GM18498 (cell line): ENCODE results near the gene COQ5.

ENCODE experiments used
- ATAC-seq: cut with Tn5 transposase; IDR thresholded peaks from one replicate; pipeline ENCODE4 v1.9.1; 2021; ENCODE audit warnings: mild to moderate bottlenecking, moderate library complexity; ENCODE audit not compliant: unreplicated experiment

COQ5 gene

DNA sequence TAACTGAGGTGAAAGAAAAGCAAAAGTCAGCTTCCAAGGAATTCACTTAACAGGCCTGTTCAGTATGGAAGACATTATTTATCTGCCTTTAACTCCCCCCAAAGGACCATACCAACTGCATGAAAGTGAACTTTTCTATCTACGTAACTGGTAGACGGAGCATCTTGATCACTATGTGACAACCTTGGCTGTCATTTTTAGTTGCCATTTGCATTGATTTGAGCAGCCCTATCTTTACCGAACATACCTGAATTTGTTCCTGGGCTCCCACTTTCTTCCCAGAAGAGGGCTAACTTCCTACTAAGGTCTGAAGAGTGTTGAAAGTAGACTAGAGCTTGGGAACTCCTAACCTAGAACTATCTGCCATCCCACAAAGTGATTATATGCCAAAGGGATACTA lies 68.8 kb downstream of the COQ5 start:
- ATAC-seq, result no peak

DNA sequence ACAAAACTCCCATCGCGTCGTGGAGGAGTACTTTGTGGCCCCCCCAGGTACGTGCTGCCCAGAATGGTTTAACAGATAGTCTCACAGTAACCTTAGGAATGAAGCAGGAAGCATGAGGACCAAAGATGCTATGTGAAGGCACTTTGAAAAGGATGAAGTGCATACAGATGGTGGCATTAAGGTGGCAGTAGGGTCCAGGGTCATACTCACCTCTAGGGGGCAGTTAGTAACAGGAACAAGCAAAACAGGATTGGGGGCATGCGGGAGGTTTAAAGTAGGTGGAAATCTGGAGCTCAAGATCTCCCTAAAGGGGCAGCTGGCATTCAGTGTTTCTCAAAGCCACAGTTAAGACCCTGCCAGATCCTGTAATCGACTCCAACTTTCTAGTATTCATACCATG lies 71.8 kb downstream of the COQ5 start:
- ATAC-seq, result no peak

DNA sequence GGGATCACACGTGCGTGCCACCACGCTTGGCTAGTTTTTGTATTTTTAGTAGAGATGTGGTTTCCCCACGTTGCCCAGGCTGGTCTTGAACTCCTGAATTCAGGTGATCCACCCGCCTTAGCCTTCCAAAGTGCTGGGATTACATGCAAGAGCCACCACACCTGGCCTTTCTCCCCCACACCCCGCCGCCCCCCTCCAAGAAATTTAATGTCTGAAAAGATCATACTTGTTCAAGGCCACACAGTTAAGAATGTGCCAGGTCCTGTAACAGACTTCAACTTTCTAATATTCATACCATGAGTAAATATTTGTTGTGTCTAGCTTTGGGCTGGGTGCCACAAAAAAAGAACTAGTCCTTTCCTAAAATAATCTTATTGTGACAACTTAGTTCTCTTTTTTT lies 73.7 kb downstream of the COQ5 start:
- ATAC-seq, result no peak

DNA sequence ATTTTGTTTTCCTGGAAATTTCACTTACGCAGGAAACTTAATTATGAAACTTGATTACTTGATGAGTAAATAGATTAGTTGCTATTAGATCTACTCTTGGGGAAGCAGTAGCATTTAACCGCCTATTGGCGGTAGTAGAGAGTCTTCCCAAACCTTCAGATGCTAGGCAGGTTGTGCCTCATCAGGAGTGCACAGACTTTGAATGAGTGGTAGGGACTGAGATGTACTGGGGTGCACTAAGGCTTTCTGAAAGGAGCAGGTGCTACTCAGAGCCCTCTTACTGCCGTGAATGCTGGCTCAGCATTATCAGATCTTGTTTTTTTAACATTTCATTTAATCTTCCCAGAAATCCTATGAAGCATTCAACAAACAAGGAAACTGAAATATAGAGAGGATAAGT lies 75.0 kb downstream of the COQ5 start:
- peak; percentile 57 for ATAC-seq
